Measurements from ENCODE around the gene SDC3.
"Not testable (repeated sequence)": the region's sequence is repeated elsewhere in the genome, so short reads cannot be mapped to it uniquely, and the experiment has no call there.

SDC3 gene

DNA sequence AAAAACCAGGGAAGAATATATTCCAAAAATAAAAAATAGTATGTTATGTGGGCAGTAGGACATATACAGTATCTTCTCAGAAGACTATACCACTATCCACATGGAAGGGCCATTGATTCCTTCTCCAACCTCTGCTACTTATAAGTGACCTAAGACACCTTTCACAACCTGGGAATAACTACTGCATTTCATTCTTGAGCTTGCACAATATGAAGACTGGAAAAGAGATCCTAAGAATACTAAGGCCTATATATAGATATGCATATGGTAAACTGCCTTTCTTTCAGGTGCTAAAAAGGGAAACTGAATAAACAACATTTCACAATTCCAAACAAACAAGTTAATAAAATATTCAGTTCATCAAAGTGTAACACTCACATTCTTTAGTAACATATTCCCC lies 32.0 kb upstream of the SDC3 start:
- no peak overlapping the region for H2AFZ ChIP-seq (ENCODE audit: low read depth, low read length)
- peaks cover 2% of the 10 kb centered on the region; the same call in 1 of the 2 replicates for H3K79me2 ChIP-seq (ENCODE audit: insufficient read depth, low read length)
- H3K27me3 ChIP-seq (ENCODE audit: insufficient read depth, low read length, poor library complexity), result no peaks in the 10 kb centered on the region
- H3K27ac ChIP-seq (ENCODE audit: low read length), result no peak overlapping the region
- DNase-seq, result no peak
- no peak for ATAC-seq (ENCODE audit: insufficient read depth, low read depth)
- peaks cover 19% of the 10 kb centered on the region; the same call in 1 of the 2 replicates for H4K20me1 ChIP-seq (ENCODE audit: insufficient read depth, low read length)
- no peak overlapping the region for H3K4me3 ChIP-seq (ENCODE audit: low read depth in 1 of 2, low read length in 2 of 2)
- TF ChIP-seq CTCF (IDR thresholded peaks at IDR 0.05; ENCODE audit: borderline replicate concordance, extremely low read depth, low read length, poor library complexity, severe bottlenecking) (no peak), EZH2 (IDR thresholded peaks at IDR 0.05; ENCODE audit: borderline replicate concordance, low read depth, low read length, severe bottlenecking) (no peak)
- peaks cover 87% of the 10 kb centered on the region for H3K36me3 ChIP-seq (ENCODE audit: insufficient read depth, low read length)
- no peak overlapping the region for H3K4me2 ChIP-seq (ENCODE audit: insufficient read depth, low read length)
- no peaks in the 10 kb centered on the region for H3K9me3 ChIP-seq (ENCODE audit: insufficient read depth, low read length, severe bottlenecking)
- H3K4me1 ChIP-seq (ENCODE audit: insufficient read depth, low read length), result no peaks in the 10 kb centered on the region
- H3K9ac ChIP-seq (ENCODE audit: low read depth, low read length), result no peak overlapping the region

DNA sequence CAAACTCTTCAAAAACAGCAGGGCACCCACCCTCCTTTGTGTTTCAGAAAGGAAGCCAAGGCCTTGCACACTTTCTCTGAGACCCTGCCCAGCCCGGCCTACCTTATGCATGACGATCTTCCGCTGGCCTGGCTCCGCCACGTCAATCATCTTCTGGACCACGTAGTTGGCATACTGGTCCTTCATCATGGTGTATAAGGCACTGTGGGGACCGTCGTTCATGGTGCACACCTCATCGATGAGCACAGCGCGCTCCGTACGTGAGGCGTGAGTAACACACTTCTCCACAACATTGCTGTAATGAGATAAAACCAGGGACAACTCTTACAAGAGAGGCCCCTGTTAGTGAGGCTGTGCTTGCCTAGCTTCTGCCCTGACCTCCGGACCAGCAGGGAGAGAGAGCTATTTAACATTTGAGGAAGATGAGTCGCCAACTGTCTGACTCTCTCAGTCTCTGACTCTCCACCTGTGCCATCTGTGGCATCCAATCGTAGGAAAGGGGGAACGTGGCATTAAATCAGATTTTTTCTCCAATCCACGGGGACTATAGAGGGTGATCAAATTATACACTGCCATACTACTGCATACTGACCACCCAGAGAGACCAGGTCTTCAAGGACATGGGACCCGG lies 28.1 kb upstream of the SDC3 start:
- ATAC-seq (ENCODE audit: insufficient read depth, low read depth) (no peak), DNase-seq (no peak)
- H3K4me3 ChIP-seq (ENCODE audit: low read depth in 1 of 2, low read length in 2 of 2), result no peak overlapping the region
- no peak overlapping the region for H3K4me2 ChIP-seq (ENCODE audit: insufficient read depth, low read length)
- no peak overlapping the region for H3K27ac ChIP-seq (ENCODE audit: low read length)
- H3K79me2 ChIP-seq (ENCODE audit: insufficient read depth, low read length), result no peaks in the 10 kb centered on the region
- no peaks in the 10 kb centered on the region for H3K9me3 ChIP-seq (ENCODE audit: insufficient read depth, low read length, severe bottlenecking)
- H2AFZ ChIP-seq (ENCODE audit: low read depth, low read length), result no peak overlapping the region
- H4K20me1 ChIP-seq (ENCODE audit: insufficient read depth, low read length), result peaks cover 24% of the 10 kb centered on the region
- H3K9ac ChIP-seq (ENCODE audit: low read depth, low read length), result no peak overlapping the region
- no peaks in the 10 kb centered on the region for H3K27me3 ChIP-seq (ENCODE audit: insufficient read depth, low read length, poor library complexity)
- peaks cover 81% of the 10 kb centered on the region for H3K36me3 ChIP-seq (ENCODE audit: insufficient read depth, low read length)
- H3K4me1 ChIP-seq (ENCODE audit: insufficient read depth, low read length), result no peaks in the 10 kb centered on the region
- TF ChIP-seq EZH2 (IDR thresholded peaks at IDR 0.05; ENCODE audit: borderline replicate concordance, low read depth, low read length, severe bottlenecking) (no peak), CTCF (IDR thresholded peaks at IDR 0.05; ENCODE audit: borderline replicate concordance, extremely low read depth, low read length, poor library complexity, severe bottlenecking) (no peak)

- not testable (repeated sequence) for H3K79me2 ChIP-seq (ENCODE audit: insufficient read depth, low read length); H3K4me2 ChIP-seq (ENCODE audit: insufficient read depth, low read length); H2AFZ ChIP-seq (ENCODE audit: low read depth, low read length); DNase-seq; H3K4me3 ChIP-seq (ENCODE audit: low read depth in 1 of 2, low read length in 2 of 2); H3K9me3 ChIP-seq (ENCODE audit: insufficient read depth, low read length, severe bottlenecking); H3K9ac ChIP-seq (ENCODE audit: low read depth, low read length); H3K4me1 ChIP-seq (ENCODE audit: insufficient read depth, low read length); ATAC-seq (ENCODE audit: insufficient read depth, low read depth); H3K27me3 ChIP-seq (ENCODE audit: insufficient read depth, low read length, poor library complexity); H3K27ac ChIP-seq (ENCODE audit: low read length)
- Histone ChIP-seq H4K20me1 (ENCODE audit: insufficient read depth, low read length) (peaks cover 24% of the 10 kb centered on the region), H3K36me3 (ENCODE audit: insufficient read depth, low read length) (peaks cover 75% of the 10 kb centered on the region)
Observed at GRCh38 chr1:30935758-30936157, 27.2 kb upstream of the SDC3 start.

- no peaks in the 10 kb centered on the region for H3K9me3 ChIP-seq (ENCODE audit: insufficient read depth, low read length, severe bottlenecking)
- H3K36me3 ChIP-seq (ENCODE audit: insufficient read depth, low read length), result peaks cover 64% of the 10 kb centered on the region
- no peak overlapping the region for H3K4me3 ChIP-seq (ENCODE audit: low read depth in 1 of 2, low read length in 2 of 2)
- no peaks in the 10 kb centered on the region for H3K79me2 ChIP-seq (ENCODE audit: insufficient read depth, low read length)
- H4K20me1 ChIP-seq (ENCODE audit: insufficient read depth, low read length), result peaks cover 33% of the 10 kb centered on the region
- no peak overlapping the region for H2AFZ ChIP-seq (ENCODE audit: low read depth, low read length)
- ATAC-seq (ENCODE audit: insufficient read depth, low read depth), result no peak
- H3K9ac ChIP-seq (ENCODE audit: low read depth, low read length), result no peak overlapping the region
- no peaks in the 10 kb centered on the region for H3K4me1 ChIP-seq (ENCODE audit: insufficient read depth, low read length)
- TF ChIP-seq CTCF (IDR thresholded peaks at IDR 0.05; ENCODE audit: borderline replicate concordance, extremely low read depth, low read length, poor library complexity, severe bottlenecking) (no peak), EZH2 (IDR thresholded peaks at IDR 0.05; ENCODE audit: borderline replicate concordance, low read depth, low read length, severe bottlenecking) (no peak)
- H3K27me3 ChIP-seq (ENCODE audit: insufficient read depth, low read length, poor library complexity), result no peaks in the 10 kb centered on the region
- H3K4me2 ChIP-seq (ENCODE audit: insufficient read depth, low read length), result no peak overlapping the region
- no peak for DNase-seq
- no peak overlapping the region for H3K27ac ChIP-seq (ENCODE audit: low read length)
Observed at GRCh38 chr1:30934613-30935012, 26.1 kb upstream of the SDC3 start.
